Common myeloid progenitor, CD34-positive (primary cell): Measurements from ENCODE around the gene PRKN.
A peak's percentile ranks its signal among the peaks of the same experiment; 100 is the strongest.

ENCODE experiments used
- CTCF ChIA-PET: fragments of 350-600 bp; sonication (Branson Sonifier 250); formaldehyde crosslinking; loops from one replicate; lab custom pipeline; 2021; ENCODE audit warnings: antibody characterized with exemption; lab: Charles Lee
- POLR2A ChIA-PET: fragments of 350-600 bp; sonication (Branson Sonifier 250); formaldehyde crosslinking; loops from one replicate; lab custom pipeline; 2021; ENCODE audit warnings: antibody characterized with exemption; lab: Charles Lee
- DNase-seq, 3 donors: peaks; one replicate each; pipeline versions ENCODE4 v3.0.0 to v3.0.0-alpha.2; 2013
- H3K27ac ChIP-seq, 2 experiments: 1 replicate in 1 of 2; 2 replicates in 1 of 2; pipeline ENCODE4 v1.7.0; 2013; ENCODE audit warnings: inconsistent platforms in 2 of 2, low read length in 2 of 2, mild to moderate bottlenecking in 2 of 2, low read depth in 1 of 2, moderate library complexity in 1 of 2; ENCODE audit not compliant: severe bottlenecking in 2 of 2, insufficient read depth in 1 of 2, poor library complexity in 1 of 2
- H3K27me3 ChIP-seq, 5 experiments: replicated peaks in 2 of 5; 1 replicate in 3 of 5; 2 replicates in 2 of 5; pipeline versions ENCODE4 v1.6.1 to v1.7.0; 2013; ENCODE audit warnings: low read length in 4 of 5, mild to moderate bottlenecking in 2 of 5, moderate library complexity in 2 of 5, inconsistent platforms in 1 of 5; ENCODE audit not compliant: insufficient read depth in 5 of 5, control insufficient read depth in 4 of 5
- H3K36me3 ChIP-seq, 4 experiments: 1 replicate in 2 of 4; 2 replicates in 2 of 4; pipeline versions ENCODE4 v1.6.1 to v1.7.0; 2013; ENCODE audit warnings: low read length in 3 of 4, control low read depth in 1 of 4, mild to moderate bottlenecking in 1 of 4; ENCODE audit not compliant: control insufficient read depth in 4 of 4, insufficient read depth in 4 of 4
- H3K4me1 ChIP-seq, 4 experiments: 1 replicate in 3 of 4; 2 replicates in 1 of 4; pipeline versions ENCODE4 v1.6.1 to v1.7.1; 2013; ENCODE audit warnings: low read length in 3 of 4, mild to moderate bottlenecking in 3 of 4, control low read depth in 1 of 4, inconsistent platforms in 1 of 4, moderate library complexity in 1 of 4; ENCODE audit not compliant: control insufficient read depth in 4 of 4, insufficient read depth in 4 of 4; ENCODE audit errors: control extremely low read depth in 1 of 4
- H3K4me3 ChIP-seq, 7 experiments: 1 replicate in 4 of 7; 2 replicates in 3 of 7; pipeline versions ENCODE4 v1.5.1 to v1.7.0; 2013; ENCODE audit warnings: mild to moderate bottlenecking in 7 of 7, low read length in 6 of 7, moderate library complexity in 6 of 7, inconsistent platforms in 2 of 7, low read depth in 2 of 7, control low read depth in 1 of 7; ENCODE audit not compliant: insufficient read depth in 4 of 7, control insufficient read depth in 1 of 7; ENCODE audit errors: extremely low read depth in 1 of 7
- H3K9me3 ChIP-seq, 5 experiments: 1 replicate in 4 of 5; 2 replicates in 1 of 5; pipeline versions ENCODE4 v1.6.1 to v1.7.1; 2013; ENCODE audit warnings: low read length in 4 of 5, mild to moderate bottlenecking in 2 of 5, inconsistent platforms in 1 of 5, low read depth in 1 of 5, moderate library complexity in 1 of 5; ENCODE audit not compliant: control insufficient read depth in 4 of 5, insufficient read depth in 2 of 5; ENCODE audit errors: control extremely low read depth in 1 of 5
- WGBS: methylation state at CpG from one replicate; pipeline ENCODE4 v1.1.5; 2013; ENCODE audit not compliant: insufficient coverage; 5-methylcytosine and 5-hydroxymethylcytosine counted together

PRKN gene

DNA sequence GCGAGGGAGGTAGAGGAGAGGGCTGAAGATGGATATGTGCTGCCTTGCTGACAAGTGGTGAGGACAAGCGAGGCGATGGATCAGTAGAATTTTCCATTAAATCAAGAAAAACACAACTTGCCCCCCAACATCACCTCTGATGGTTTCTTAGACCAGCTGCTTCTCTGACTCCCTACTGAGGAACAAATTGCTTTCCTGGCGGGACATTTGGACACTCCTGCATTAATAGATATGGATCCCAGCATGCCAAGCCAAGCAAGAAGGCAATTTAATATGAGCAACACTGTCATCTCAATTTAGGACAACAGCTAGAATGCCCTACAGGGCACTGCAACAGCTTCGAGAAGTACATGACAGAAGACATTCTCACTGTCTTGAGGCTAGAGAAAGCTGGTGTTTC lies 1205.3 kb downstream of the PRKN start:
- H3K4me3 ChIP-seq, result no peak overlapping the region
- CTCF ChIA-PET, result no interaction called here
- H3K9me3 ChIP-seq, result peaks cover 0 to 6% (median 0%) of the 10 kb centered on the region in 5 experiments
- H3K36me3 ChIP-seq, result no peaks in the 10 kb centered on the region
- no peak for DNase-seq
- 77% methylated on average over 4 of the region's 5 CpGs for WGBS
- no peak overlapping the region for H3K27ac ChIP-seq
- H3K4me1 ChIP-seq, result no peaks in the 10 kb centered on the region
- H3K27me3 ChIP-seq, result peaks cover 0 to 2% (median 0%) of the 10 kb centered on the region in 5 experiments
- POLR2A ChIA-PET, result no interaction called here

DNA sequence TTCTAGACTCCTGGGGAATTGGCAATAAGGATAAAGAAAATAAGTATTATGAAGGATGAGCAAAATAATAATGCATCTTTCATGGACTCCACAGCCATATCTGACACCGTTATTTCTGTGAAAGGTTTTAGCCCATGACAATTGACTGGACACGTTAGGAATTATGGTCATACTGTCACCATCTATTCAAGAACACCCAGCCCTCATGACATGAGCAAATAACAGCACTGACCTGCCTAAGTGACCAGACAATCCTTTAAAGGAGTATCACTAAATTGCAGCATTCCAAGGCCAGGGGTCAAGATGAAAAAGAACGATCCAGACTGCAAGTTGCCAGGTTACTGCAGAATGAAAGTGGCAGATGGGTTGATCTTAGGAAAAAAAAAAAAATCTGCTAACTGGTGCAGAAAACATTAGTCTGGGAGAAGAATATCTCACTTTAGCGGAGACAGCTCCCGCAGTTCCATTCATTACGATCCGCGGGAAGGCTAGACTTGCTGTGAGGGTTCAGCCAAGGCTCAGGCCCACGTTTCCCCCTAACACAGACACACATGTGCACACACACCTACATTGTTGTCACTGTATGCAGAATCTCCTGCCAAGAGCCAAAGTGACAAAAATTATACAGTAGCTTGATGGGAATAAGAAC lies 1216.0 kb downstream of the PRKN start:
- Histone ChIP-seq H3K4me3 (no peak overlapping the region), H3K27ac (no peak overlapping the region), H3K36me3 (no peaks in the 10 kb centered on the region), H3K9me3 (peaks cover 0 to 2% (median 0%) of the 10 kb centered on the region in 5 experiments), H3K27me3 (peaks cover 0 to 3% (median 0%) of the 10 kb centered on the region in 5 experiments), H3K4me1 (no peaks in the 10 kb centered on the region)
- CTCF ChIA-PET, result no interaction called here
- DNase-seq, result no peak
- POLR2A ChIA-PET, result no interaction called here
- 100% methylated on average over 3 of the region's 9 CpGs for WGBS

DNA sequence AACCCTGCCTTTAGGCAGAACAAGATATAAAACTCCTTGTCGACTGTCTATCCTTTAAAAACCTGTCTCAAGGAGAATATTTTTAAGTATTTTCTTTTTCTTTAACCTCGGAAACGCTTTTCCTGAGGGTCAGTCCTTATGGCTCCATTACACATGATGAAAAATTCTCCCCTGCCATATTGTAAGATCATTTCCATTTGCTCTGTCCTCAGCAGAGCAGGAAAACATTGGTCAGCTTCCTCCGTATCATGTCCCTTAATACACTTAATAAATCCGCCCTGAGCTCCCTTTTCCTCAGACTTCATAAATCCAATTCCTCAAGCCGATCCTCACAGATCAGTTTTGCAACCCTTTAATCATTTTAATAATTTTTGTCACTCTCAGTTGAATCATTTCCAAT lies 1219.2 kb downstream of the PRKN start:
- CTCF ChIA-PET, result interaction anchor here (1.2 kb wide), 1 partner anchor 13 kb away, joined by 3 read pairs; no protein-coding TSS in a partner anchor
- 93% methylated on average over 6 of the region's 6 CpGs for WGBS
- Histone ChIP-seq H3K27ac (no peak overlapping the region), H3K4me1 (no peaks in the 10 kb centered on the region), H3K9me3 (no peaks in the 10 kb centered on the region), H3K27me3 (no peaks in the 10 kb centered on the region), H3K4me3 (no peak overlapping the region), H3K36me3 (no peaks in the 10 kb centered on the region)
- no peak for DNase-seq
- POLR2A ChIA-PET, result no interaction called here

GRCh38 chr6:161507375-161507774 lies 1220.2 kb downstream of the PRKN start:
- Histone ChIP-seq H3K27ac (no peak overlapping the region), H3K4me3 (no peak overlapping the region), H3K4me1 (no peaks in the 10 kb centered on the region), H3K9me3 (no peaks in the 10 kb centered on the region), H3K36me3 (no peaks in the 10 kb centered on the region), H3K27me3 (no peaks in the 10 kb centered on the region)
- DNase-seq, result no peak
- CTCF ChIA-PET, result no interaction called here
- POLR2A ChIA-PET, result no interaction called here
- 55% methylated on average over 3 of the region's 4 CpGs for WGBS

DNA sequence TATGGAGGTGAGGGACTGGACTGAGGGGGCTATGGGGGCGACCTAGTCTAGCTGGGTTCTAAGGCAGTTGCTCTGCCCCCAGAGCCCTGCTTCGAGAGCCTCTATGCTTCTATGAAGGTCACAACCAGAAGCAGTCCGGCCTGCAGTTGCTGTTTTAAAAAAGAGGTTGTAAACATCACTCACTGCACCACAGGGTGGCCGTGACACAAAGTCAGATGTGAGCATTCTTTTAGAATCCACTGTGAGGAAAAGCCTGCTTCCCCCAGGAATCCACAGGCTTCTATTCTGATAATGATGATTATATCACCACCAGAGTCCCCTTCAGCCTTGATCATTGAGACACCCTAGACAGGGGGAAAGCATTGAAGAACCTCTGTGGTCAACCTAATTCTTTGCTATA lies 1224.0 kb downstream of the PRKN start:
- DNase-seq, result no peak
- ChIA-PET CTCF (no interaction called here), POLR2A (no interaction called here)
- 90% methylated on average over 2 of the region's 4 CpGs for WGBS
- Histone ChIP-seq H3K4me3 (no peak overlapping the region), H3K9me3 (no peaks in the 10 kb centered on the region), H3K27me3 (no peaks in the 10 kb centered on the region), H3K36me3 (no peaks in the 10 kb centered on the region), H3K4me1 (no peaks in the 10 kb centered on the region), H3K27ac (no peak overlapping the region)

- no peak overlapping the region for H3K27ac ChIP-seq
- DNase-seq, result no peak
- ChIA-PET CTCF (interaction anchor here (0.6 to 0.7 kb wide), 2 partner anchors 52 to 62 kb away, joined by 3 to 4 read pairs; no protein-coding TSS in a partner anchor), POLR2A (no interaction called here)
- no peaks in the 10 kb centered on the region for H3K27me3 ChIP-seq
- WGBS, result 93% methylated on average over 2 of the region's 4 CpGs
- no peaks in the 10 kb centered on the region for H3K9me3 ChIP-seq
- no peak overlapping the region for H3K4me3 ChIP-seq
- no peaks in the 10 kb centered on the region for H3K4me1 ChIP-seq
- H3K36me3 ChIP-seq, result no peaks in the 10 kb centered on the region
Observed at GRCh38 chr6:161498881-161499280, 1228.7 kb downstream of the PRKN start.

DNA sequence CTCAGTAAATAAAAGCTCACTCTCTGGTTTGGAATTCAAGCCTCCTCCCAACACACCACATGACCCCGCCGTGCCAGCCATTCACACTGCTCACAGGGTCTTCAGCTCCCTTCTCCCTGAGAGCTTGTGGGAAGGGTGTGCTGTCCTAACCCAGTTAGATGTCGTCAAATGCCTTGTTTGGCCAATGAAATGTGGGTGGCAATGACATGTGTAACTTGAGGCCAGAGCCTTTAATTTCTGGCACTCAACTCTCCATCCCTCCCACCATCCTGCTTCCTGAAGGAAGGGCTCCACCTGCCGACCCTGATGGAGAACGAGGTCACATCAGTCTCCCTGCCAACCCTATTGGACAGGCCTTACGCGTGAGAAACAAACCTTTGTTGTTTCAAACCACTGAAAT lies 1229.2 kb downstream of the PRKN start:
- Histone ChIP-seq H3K9me3 (no peaks in the 10 kb centered on the region), H3K27me3 (no peaks in the 10 kb centered on the region), H3K4me3 (no peak overlapping the region), H3K36me3 (no peaks in the 10 kb centered on the region), H3K4me1 (no peaks in the 10 kb centered on the region), H3K27ac (no peak overlapping the region)
- 57% methylated on average over 4 of the region's 7 CpGs for WGBS
- POLR2A ChIA-PET, result no interaction called here
- DNase-seq, result peak in 2 of 3 donors; percentile 16 to 48
- CTCF ChIA-PET, result interaction anchor here (0.6 to 1.2 kb wide), 5 partner anchors 26 to 105 kb away, joined by 3 to 5 read pairs (median 3); no protein-coding TSS in a partner anchor
